Islet of Langerhans (tissue), 1 donor: Measurements from ENCODE around the gene TANC1.

Experiments used
- FAIRE-seq: peaks from one replicate; lab custom pipeline; 2011; peaks lifted over from hg19 to GRCh38; lab: Jason Lieb, UNC

TANC1 gene

GRCh38 chr2:159225025-159226016 lies 256.9 kb downstream of the TANC1 start:
- FAIRE-seq: no peak

GRCh38 chr2:159226059-159226461 lies 257.6 kb downstream of the TANC1 start:
- FAIRE-seq: no peak

GRCh38 chr2:159226608-159227385 lies 258.4 kb downstream of the TANC1 start:
- FAIRE-seq: no peak

- FAIRE-seq: no peak
Measured at GRCh38 chr2:159227467-159227866, 259.0 kb downstream of the TANC1 start.

GRCh38 chr2:159228081-159228581 lies 259.7 kb downstream of the TANC1 start:
- FAIRE-seq: no peak

GRCh38 chr2:159229476-159230144 lies 261.2 kb downstream of the TANC1 start:
- no peak for FAIRE-seq

- FAIRE-seq: no peak
Measured at GRCh38 chr2:159230145-159230877, 261.9 kb downstream of the TANC1 start.

GRCh38 chr2:159232456-159233170 lies 264.2 kb downstream of the TANC1 start:
- FAIRE-seq: no peak

GRCh38 chr2:159234868-159235267 lies 266.4 kb downstream of the TANC1 start:
- FAIRE-seq: no peak

GRCh38 chr2:159243529-159243928 lies 275.1 kb downstream of the TANC1 start:
- no peak for FAIRE-seq

GRCh38 chr2:159246325-159246988 lies 278.0 kb downstream of the TANC1 start:
- FAIRE-seq: no peak

GRCh38 chr2:159249990-159250715 lies 281.7 kb downstream of the TANC1 start:
- FAIRE-seq: no peak

- FAIRE-seq: no peak
Measured at GRCh38 chr2:159251296-159252173, 283.1 kb downstream of the TANC1 start.

GRCh38 chr2:159252905-159253304 lies 284.5 kb downstream of the TANC1 start:
- no peak for FAIRE-seq

- FAIRE-seq: no peak
Measured at GRCh38 chr2:159256159-159256558, 287.7 kb downstream of the TANC1 start.

- FAIRE-seq: no peak
Measured at GRCh38 chr2:159262226-159262625, 293.8 kb downstream of the TANC1 start.

GRCh38 chr2:159262904-159263303 lies 294.5 kb downstream of the TANC1 start:
- no peak for FAIRE-seq

GRCh38 chr2:159265171-159265576 lies 296.7 kb downstream of the TANC1 start:
- no peak for FAIRE-seq

GRCh38 chr2:159266554-159266953 lies 298.1 kb downstream of the TANC1 start:
- no peak for FAIRE-seq
